OCI-LY3 (cell line): ENCODE measurements around the gene SPEF2.

Source experiments
- H2AFZ ChIP-seq: fragments of 200-600, 300-600 bp; shearing (Covaris generic); 2 replicates; pipeline ENCODE4 v1.6.0; 2014; ENCODE audit warnings: antibody characterized with exemption, low read depth, low read length
- H3K27ac ChIP-seq: fragments of 200-600, 300-600 bp; sonication (generic); 2 replicates; pipeline ENCODE4 v1.5.1; 2014; ENCODE audit warnings: mild to moderate bottlenecking, low read length, moderate library complexity, mixed read lengths
- H3K27me3 ChIP-seq: fragments of 200-600, 300-600 bp; sonication (generic); 2 replicates; pipeline ENCODE4 v1.6.1; 2014; ENCODE audit warnings: low read depth, low read length, mixed read lengths
- H3K36me3 ChIP-seq: fragments of 200-600, 300-600 bp; sonication (generic); replicated peaks from 2 replicates; pipeline ENCODE3; 2014; ENCODE audit warnings: low read depth, low read length, mixed read lengths
- H3K4me1 ChIP-seq: fragments of 300-600, 200-600 bp; sonication (generic); 2 replicates; pipeline ENCODE4 v1.6.1; 2014; ENCODE audit warnings: low read length, mixed read lengths
- H3K4me2 ChIP-seq: fragments of 200-600, 300-600 bp; sonication (generic); 2 replicates; pipeline ENCODE4 v1.6.1; 2014; ENCODE audit warnings: low read length, mixed read lengths
- H3K4me3 ChIP-seq: fragments of 300-600, 200-600 bp; sonication (generic); 2 replicates; pipeline ENCODE4 v1.5.1; 2014; ENCODE audit warnings: antibody characterized with exemption, mild to moderate bottlenecking, low read length, moderate library complexity
- H3K79me2 ChIP-seq: fragments of 300-600, 200-600 bp; shearing (Covaris generic); 2 replicates; pipeline ENCODE4 v1.6.1; 2014; ENCODE audit warnings: mild to moderate bottlenecking, low read length, mixed read lengths
- H3K9ac ChIP-seq: fragments of 300-600, 200-600 bp; shearing (Covaris generic); 2 replicates; pipeline ENCODE4 v1.6.0; 2014; ENCODE audit warnings: mild to moderate bottlenecking, low read length, moderate library complexity
- H3K9me3 ChIP-seq: fragments of 200-600, 300-600 bp; shearing (Covaris generic); 2 replicates; pipeline ENCODE4 v1.6.1; 2014; ENCODE audit warnings: low read length, mixed read lengths; ENCODE audit not compliant: insufficient read depth
- H4K20me1 ChIP-seq: fragments of 200-600, 300-600 bp; sonication (generic); 2 replicates; pipeline ENCODE4 v1.6.1; 2016; ENCODE audit warnings: low read length, mixed read lengths; ENCODE audit not compliant: insufficient read depth
- EZH2phosphoT487 ChIP-seq: fragments of 200-600 bp; shearing (Covaris generic); IDR thresholded peaks from 2 replicates; pipeline ENCODE4 v1.6.1; 2018; ENCODE audit warnings: antibody characterized with exemption, mixed run types, low read depth
- TF ChIP-seq, protein P1 (sequence below): fragments of 200-600, 300-600 bp; sonication (generic); IDR thresholded peaks from 2 replicates; pipeline ENCODE4 v1.5.1; 2014; ENCODE audit warnings: antibody characterized with exemption, low read length, low read depth

SPEF2 gene

DNA sequence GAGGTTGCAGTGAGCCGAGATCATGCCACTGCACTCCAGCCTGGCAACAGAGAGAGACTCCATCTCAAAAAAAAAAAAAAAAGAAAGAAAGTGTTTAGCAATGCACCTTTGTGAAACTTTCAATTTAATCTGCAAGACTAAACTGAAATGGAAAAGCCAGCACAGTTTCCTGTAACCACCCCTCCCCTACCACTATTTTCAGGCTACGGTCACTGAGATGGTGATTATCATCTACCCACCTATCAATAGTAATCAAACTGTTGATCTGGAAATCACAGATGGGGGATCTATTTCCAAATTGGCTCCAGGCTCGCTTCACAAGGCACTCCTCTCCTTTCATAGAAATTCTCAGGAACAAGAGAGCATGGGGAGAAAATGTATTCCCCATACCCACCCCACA lies 208.4 kb downstream of the SPEF2 start:
- Histone ChIP-seq H3K27ac (no peak overlapping the region), H2AFZ (no peak overlapping the region), H3K4me1 (no peaks in the 10 kb centered on the region)

DNA sequence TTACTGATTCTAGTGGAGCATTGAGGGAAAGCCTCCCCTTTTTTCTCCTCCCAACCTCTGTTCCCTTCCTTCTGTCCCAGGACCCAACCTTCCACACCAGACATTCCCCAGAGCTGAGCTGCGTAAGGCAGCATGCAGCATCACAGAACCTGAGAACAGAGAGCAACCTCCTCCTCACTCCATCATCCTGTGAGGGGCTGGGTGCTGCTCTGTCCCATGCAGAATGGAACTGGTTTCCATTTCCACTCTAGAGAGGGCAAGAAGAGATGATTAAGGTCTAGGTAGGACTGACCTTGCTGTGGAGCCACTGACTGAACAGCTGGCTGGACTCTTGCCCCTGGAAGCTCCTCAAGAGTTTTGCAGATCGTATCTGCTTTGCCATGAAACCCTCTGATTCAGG lies 208.9 kb downstream of the SPEF2 start:
- no peak overlapping the region for H2AFZ ChIP-seq
- H3K27ac ChIP-seq = no peak overlapping the region
- no peaks in the 10 kb centered on the region for H3K27me3 ChIP-seq
- no peaks in the 10 kb centered on the region for H3K79me2 ChIP-seq
- H3K4me1 ChIP-seq = no peaks in the 10 kb centered on the region
- no peak overlapping the region for H3K4me2 ChIP-seq
- TF ChIP-seq, protein P1, sequence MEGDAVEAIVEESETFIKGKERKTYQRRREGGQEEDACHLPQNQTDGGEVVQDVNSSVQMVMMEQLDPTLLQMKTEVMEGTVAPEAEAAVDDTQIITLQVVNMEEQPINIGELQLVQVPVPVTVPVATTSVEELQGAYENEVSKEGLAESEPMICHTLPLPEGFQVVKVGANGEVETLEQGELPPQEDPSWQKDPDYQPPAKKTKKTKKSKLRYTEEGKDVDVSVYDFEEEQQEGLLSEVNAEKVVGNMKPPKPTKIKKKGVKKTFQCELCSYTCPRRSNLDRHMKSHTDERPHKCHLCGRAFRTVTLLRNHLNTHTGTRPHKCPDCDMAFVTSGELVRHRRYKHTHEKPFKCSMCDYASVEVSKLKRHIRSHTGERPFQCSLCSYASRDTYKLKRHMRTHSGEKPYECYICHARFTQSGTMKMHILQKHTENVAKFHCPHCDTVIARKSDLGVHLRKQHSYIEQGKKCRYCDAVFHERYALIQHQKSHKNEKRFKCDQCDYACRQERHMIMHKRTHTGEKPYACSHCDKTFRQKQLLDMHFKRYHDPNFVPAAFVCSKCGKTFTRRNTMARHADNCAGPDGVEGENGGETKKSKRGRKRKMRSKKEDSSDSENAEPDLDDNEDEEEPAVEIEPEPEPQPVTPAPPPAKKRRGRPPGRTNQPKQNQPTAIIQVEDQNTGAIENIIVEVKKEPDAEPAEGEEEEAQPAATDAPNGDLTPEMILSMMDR = no peak
- TF ChIP-seq EZH2phosphoT487 = no peak
- H3K4me3 ChIP-seq = no peak overlapping the region
- H3K9ac ChIP-seq = no peak overlapping the region
- H4K20me1 ChIP-seq = no peaks in the 10 kb centered on the region
- H3K36me3 ChIP-seq = no peaks in the 10 kb centered on the region
- H3K9me3 ChIP-seq = no peaks in the 10 kb centered on the region

More for the DNA sequence above, 208.4 kb downstream of the SPEF2 start:
- Histone ChIP-seq H3K4me2 (no peak overlapping the region), H3K9ac (no peak overlapping the region), H3K27me3 (no peaks in the 10 kb centered on the region), H3K4me3 (no peak overlapping the region), H4K20me1 (no peaks in the 10 kb centered on the region), H3K9me3 (no peaks in the 10 kb centered on the region), H3K36me3 (no peaks in the 10 kb centered on the region), H3K79me2 (no peaks in the 10 kb centered on the region)
- no peak for TF ChIP-seq EZH2phosphoT487
- TF ChIP-seq, protein P1 = no peak

DNA sequence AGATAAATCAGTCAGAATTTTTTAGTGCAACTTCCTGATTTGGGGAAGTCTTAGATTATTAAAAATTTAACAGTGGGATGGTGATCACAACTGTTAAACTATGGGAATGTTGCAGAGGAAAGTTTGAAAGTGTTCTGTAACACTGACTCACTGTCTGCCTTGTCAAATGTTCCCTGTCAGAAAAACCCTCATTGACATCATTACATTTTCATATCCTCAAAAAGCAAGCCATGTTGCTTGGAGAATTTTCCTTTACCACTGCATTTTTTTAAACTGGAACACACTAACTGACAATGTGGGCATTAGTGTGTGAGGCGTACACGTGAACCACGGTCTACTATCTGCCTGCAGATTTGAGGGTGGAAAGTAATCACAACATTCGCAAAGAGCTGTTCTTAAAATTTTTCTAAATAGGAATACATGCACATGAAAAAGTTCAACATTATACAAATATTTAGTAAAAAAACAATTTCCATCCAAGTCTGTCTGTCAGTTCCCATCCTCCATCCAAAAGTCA lies 210.5 kb downstream of the SPEF2 start:
- Histone ChIP-seq H3K4me3 (no peak overlapping the region), H4K20me1 (no peaks in the 10 kb centered on the region), H3K4me1 (no peaks in the 10 kb centered on the region), H3K36me3 (no peaks in the 10 kb centered on the region), H2AFZ (no peak overlapping the region), H3K4me2 (no peak overlapping the region), H3K9ac (no peak overlapping the region), H3K27ac (no peak overlapping the region), H3K9me3 (no peaks in the 10 kb centered on the region), H3K27me3 (no peaks in the 10 kb centered on the region), H3K79me2 (no peaks in the 10 kb centered on the region)
- TF ChIP-seq, protein P1 = no peak
- TF ChIP-seq EZH2phosphoT487 = no peak

DNA sequence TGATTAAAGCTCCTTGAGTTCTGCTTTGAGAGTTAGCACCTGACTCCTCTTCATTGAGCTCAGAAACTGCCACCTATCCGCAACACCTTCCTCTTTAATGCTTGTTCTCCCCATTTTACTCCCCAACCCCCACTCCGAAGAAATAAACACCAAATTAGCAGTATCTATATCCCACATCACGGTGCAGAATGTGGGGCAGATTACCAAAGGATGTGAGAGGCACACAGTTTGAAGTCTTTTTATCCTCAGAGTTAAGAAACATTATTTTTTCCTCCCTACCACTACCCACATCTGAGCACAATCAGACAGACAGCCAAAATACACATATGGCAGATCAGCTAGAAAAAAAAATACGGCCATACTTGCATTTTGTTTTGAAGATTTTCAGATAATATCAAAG lies 212.9 kb downstream of the SPEF2 start:
- Histone ChIP-seq H3K27ac (no peak overlapping the region), H3K36me3 (no peaks in the 10 kb centered on the region), H3K9ac (no peak overlapping the region), H3K79me2 (no peaks in the 10 kb centered on the region), H3K4me3 (no peak overlapping the region), H2AFZ (no peak overlapping the region), H4K20me1 (no peaks in the 10 kb centered on the region), H3K27me3 (no peaks in the 10 kb centered on the region), H3K9me3 (no peaks in the 10 kb centered on the region), H3K4me2 (no peak overlapping the region), H3K4me1 (no peaks in the 10 kb centered on the region)
- TF ChIP-seq, protein P1 = no peak
- TF ChIP-seq EZH2phosphoT487 = no peak
